Sigmoid colon (tissue), 7 donors: ENCODE results near the gene PPIH. TPM values are rescaled to one million over a fixed set of nuclear protein-coding genes. Genes with fewer than 3 reads are reported as not detected.
"Not testable (repeated sequence)": the region's sequence is repeated elsewhere in the genome, so short reads cannot be mapped to it uniquely, and the experiment has no call there.

ENCODE experiments used
- DNase-seq: peaks from one replicate; pipeline ENCODE4 v3.0.0-alpha.2; 2019
- H3K27ac ChIP-seq, 4 donors: fragments of 200-600 bp; sonication (generic); one replicate each; pipeline ENCODE4 v1.5.1; 2016 to 2019; ENCODE audit warnings: mild to moderate bottlenecking in 1 of 4
- H3K27me3 ChIP-seq, 3 donors: fragments of 200-600 bp; sonication (generic); one replicate each; pipeline ENCODE4 v1.5.1; 2019; ENCODE audit warnings: mild to moderate bottlenecking in 1 of 3
- H3K36me3 ChIP-seq, 4 donors: fragments of 200-600 bp; sonication (generic); one replicate each; pipeline ENCODE4 v1.5.1; 2016 to 2019
- H3K4me1 ChIP-seq, 4 donors: fragments of 200-600 bp; sonication (generic); one replicate each; pipeline ENCODE4 v1.5.1; 2017 to 2019
- H3K4me3 ChIP-seq, 4 donors: fragments of 200-600 bp; sonication (generic); one replicate each; pipeline ENCODE4 v1.5.1; 2017 to 2019; ENCODE audit warnings: mild to moderate bottlenecking in 2 of 4, moderate library complexity in 1 of 4
- H3K9me3 ChIP-seq, 4 donors: fragments of 200-600 bp in 3 of 4; sonication (generic) in 3 of 4; one replicate each; pipeline versions ENCODE4 v1.5.1 to v1.6.1; 2013 to 2019
- EP300 ChIP-seq, 4 donors: sonication (generic); formaldehyde crosslinking; IDR thresholded peaks; one replicate each; pipeline ENCODE4 v1.6.1; 2017; ENCODE audit warnings: antibody characterized with exemption in 4 of 4
- POLR2A ChIP-seq, 2 donors: fragments of 450-650 bp; IDR thresholded peaks; one replicate each; pipeline ENCODE4 v1.6.1; 2016; ENCODE audit warnings: antibody characterized with exemption in 2 of 2, mild to moderate bottlenecking in 2 of 2, moderate library complexity in 2 of 2
- POLR2AphosphoS5 ChIP-seq, 4 donors: sonication (generic); formaldehyde crosslinking; IDR thresholded peaks; one replicate each; pipeline ENCODE4 v1.6.1; 2017; ENCODE audit warnings: antibody characterized with exemption in 4 of 4
- WGBS, 2 donors: extraction: QIAGEN DNeasy Blood & Tissue Kit; methylation state at CpG; one replicate each; pipeline ENCODE4 v1.1.7; 2013; 5-methylcytosine and 5-hydroxymethylcytosine counted together
- intact Hi-C: fragments of 100-400 bp; cut with DNase I; formaldehyde crosslinking; loops from one replicate; pipeline ENCODE4 v1.15.1; 2023
- polyA plus RNA-seq, 3 donors: library from polyadenylated mRNA; stranded (reverse); fragments of 200-250 nt; gene quantifications; one replicate each; pipeline ENCODE4 v1.2.3, GENCODE V29; 2013
- total RNA-seq, 4 donors: library from RNA; depleted of rRNA; stranded (reverse); fragments of >200 nt; gene quantifications; one replicate each; pipeline ENCODE4 v1.1.0, GENCODE V29; 2016
- TF ChIP-seq, protein P1 (sequence below), 4 experiments: fragments of 450-650 bp in 3 of 4; fragments of 200-600 bp in 1 of 4; IDR thresholded peaks; one replicate each; pipeline ENCODE4 v1.5.1; 2016 to 2019; ENCODE audit warnings: antibody characterized with exemption in 4 of 4, mild to moderate bottlenecking in 3 of 4, moderate library complexity in 2 of 4
- donor health status: healthy with polysubstance abuse.
- donor health status: Bipolar disorder and iron deficiency.
- donor health status: healthy.

PPIH gene
- total and polyA plus RNA-seq, 7 donors = 19.7 to 71.1 (median 32.9) TPM

DNA sequence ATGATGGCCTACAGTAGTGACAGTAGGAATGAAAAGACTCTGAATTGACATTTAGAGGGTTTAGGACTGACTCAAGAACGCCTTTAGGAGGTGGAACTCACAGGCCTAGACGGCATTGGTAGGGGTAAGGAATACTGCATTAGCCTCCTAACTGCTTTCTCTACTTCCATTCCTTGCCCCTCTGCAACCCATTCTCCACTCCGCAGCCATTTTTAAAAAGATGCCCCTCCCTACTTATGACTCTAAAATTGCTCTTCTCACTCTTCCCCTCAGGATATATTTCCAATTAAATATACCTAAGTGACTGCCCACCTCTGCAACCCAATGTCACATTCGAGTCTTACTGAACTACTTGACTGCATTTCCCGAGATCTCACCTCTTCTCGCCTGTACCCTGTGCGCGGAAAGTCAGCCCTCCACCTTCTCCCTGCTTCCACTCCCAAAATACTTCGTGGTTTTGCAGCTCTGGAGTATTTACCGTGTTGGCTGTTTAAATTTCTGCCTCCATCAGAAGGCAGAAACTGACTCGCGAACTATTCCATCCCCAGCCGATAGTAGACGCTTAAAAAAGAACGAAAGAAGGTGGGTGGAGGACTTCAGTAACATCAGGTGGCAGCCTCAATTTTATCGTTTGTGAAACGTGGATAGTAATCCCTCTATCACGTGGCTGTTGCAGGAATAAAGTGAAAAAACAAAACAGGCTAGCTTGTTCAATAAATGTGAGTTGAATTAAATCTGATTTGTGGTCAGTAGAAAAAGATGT lies 22.9 kb downstream of the PPIH start:
- DNase-seq = no peak
- peak overlapping the region; percentile 78 to 96 (median 93) for H3K4me3 ChIP-seq
- no peaks in the 10 kb centered on the region for H3K27me3 ChIP-seq
- H3K9me3 ChIP-seq = no peaks in the 10 kb centered on the region
- WGBS, 2 donors = 7 to 8% methylated on average over 18 of the region's 18 CpGs
- TF ChIP-seq EP300 (IDR thresholded peaks at IDR 0.05) (no peak), POLR2AphosphoS5 (IDR thresholded peaks at IDR 0.05) (no peak), POLR2A (IDR thresholded peaks at IDR 0.05) (no peak)
- TF ChIP-seq, protein P1, sequence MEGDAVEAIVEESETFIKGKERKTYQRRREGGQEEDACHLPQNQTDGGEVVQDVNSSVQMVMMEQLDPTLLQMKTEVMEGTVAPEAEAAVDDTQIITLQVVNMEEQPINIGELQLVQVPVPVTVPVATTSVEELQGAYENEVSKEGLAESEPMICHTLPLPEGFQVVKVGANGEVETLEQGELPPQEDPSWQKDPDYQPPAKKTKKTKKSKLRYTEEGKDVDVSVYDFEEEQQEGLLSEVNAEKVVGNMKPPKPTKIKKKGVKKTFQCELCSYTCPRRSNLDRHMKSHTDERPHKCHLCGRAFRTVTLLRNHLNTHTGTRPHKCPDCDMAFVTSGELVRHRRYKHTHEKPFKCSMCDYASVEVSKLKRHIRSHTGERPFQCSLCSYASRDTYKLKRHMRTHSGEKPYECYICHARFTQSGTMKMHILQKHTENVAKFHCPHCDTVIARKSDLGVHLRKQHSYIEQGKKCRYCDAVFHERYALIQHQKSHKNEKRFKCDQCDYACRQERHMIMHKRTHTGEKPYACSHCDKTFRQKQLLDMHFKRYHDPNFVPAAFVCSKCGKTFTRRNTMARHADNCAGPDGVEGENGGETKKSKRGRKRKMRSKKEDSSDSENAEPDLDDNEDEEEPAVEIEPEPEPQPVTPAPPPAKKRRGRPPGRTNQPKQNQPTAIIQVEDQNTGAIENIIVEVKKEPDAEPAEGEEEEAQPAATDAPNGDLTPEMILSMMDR (IDR thresholded peaks at IDR 0.05) = no peak
- peaks cover 0 to 46% (median 42%) of the 10 kb centered on the region in 4 donors for H3K4me1 ChIP-seq
- intact Hi-C loops = loop anchor here (5.0 kb wide), 1 partner anchor 219 kb away; the partner anchor contains the start of gene CCDC30
- H3K27ac ChIP-seq = peak overlapping the region; percentile 92 to 99 (median 96)
- peaks cover 0 to 2% (median 0%) of the 10 kb centered on the region in 4 donors for H3K36me3 ChIP-seq

DNA sequence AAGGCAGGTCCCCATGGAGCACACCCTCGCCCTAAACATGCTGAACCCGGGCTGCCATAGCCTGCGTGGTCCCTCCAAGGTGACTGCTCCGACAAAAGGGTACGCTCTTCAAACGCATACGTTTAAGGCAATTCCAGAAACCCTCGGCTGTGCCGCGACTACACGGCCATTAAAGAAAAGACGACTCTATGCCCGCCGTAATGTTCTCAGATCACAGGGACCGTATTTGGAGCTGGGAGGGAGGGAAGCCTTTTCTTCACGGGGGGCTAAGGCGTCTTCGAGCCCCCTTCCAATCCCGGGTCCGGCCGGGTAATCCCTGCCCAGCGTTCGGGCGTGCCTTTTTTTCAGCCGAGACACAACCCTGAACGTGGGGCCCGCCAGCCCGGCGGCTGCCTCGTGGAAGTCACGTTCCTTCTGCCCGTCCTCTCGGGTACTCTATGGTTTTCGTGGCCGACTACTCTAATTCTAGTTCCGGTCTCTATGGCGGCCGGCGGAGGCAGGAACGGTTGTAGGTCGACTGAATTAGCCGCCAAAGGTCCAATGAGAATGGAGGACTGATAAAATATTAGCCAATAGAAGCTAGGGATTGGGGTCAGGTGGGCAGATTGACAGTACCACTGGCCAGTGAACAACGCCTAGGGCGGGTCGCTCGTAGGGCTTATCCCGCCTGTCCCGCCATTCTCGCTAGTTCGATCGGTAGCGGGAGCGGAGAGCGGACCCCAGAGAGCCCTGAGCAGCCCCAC lies 23.7 kb downstream of the PPIH start, which contains the start of gene YBX1:
Gene YBX1 (plus strand): TSS at position 678 of the 743 bp plus-strand sequence. CDS start 148 bp downstream, outside the sequence.
- WGBS, 2 donors = 0% methylated on average over 54 of the region's 54 CpGs
- H3K36me3 ChIP-seq = no peaks in the 10 kb centered on the region
- peak within 1 kb of the TSS; percentile 78 to 96 (median 93) for H3K4me3 ChIP-seq
- peak; percentile 99 for DNase-seq
- H3K9me3 ChIP-seq = no peaks in the 10 kb centered on the region
- TF ChIP-seq POLR2A (IDR thresholded peaks at IDR 0.05) (peak; percentile 84 to 85), POLR2AphosphoS5 (IDR thresholded peaks at IDR 0.05) (peak; percentile 86 to 92 (median 90)), EP300 (IDR thresholded peaks at IDR 0.05) (no peak)
- TF ChIP-seq, protein P1 (IDR thresholded peaks at IDR 0.05) = no peak
- intact Hi-C loops = loop anchor here (2.0 to 5.0 kb wide), 4 partner anchors 23 to 347 kb away; partner anchors contain the start of genes C1orf50, CCDC30, FOXJ3 and P3H1
- no peaks in the 10 kb centered on the region for H3K27me3 ChIP-seq
- peaks cover 0 to 54% (median 48%) of the 10 kb centered on the region in 4 donors for H3K4me1 ChIP-seq
- H3K27ac ChIP-seq = peak within 1 kb of the TSS; percentile 92 to 99 (median 96)

DNA sequence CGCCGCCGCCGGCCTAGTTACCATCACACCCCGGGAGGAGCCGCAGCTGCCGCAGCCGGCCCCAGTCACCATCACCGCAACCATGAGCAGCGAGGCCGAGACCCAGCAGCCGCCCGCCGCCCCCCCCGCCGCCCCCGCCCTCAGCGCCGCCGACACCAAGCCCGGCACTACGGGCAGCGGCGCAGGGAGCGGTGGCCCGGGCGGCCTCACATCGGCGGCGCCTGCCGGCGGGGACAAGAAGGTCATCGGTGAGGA lies 24.2 kb downstream of the PPIH start:
- peak overlapping the region; percentile 92 to 99 (median 96) for H3K27ac ChIP-seq
- not testable (repeated sequence) for H3K36me3 ChIP-seq, H3K9me3 ChIP-seq, H3K27me3 ChIP-seq, DNase-seq
- peak overlapping the region; percentile 78 to 96 (median 93) for H3K4me3 ChIP-seq
- 2 to 3% methylated on average over 33 of the region's 33 CpGs for WGBS, 2 donors
- intact Hi-C loops = loop anchor here (2.0 to 5.0 kb wide), 4 partner anchors 24 to 348 kb away; partner anchors contain the start of genes C1orf50, CCDC30, FOXJ3 and P3H1
- peaks cover 0 to 59% (median 52%) of the 10 kb centered on the region in 4 donors for H3K4me1 ChIP-seq

DNA sequence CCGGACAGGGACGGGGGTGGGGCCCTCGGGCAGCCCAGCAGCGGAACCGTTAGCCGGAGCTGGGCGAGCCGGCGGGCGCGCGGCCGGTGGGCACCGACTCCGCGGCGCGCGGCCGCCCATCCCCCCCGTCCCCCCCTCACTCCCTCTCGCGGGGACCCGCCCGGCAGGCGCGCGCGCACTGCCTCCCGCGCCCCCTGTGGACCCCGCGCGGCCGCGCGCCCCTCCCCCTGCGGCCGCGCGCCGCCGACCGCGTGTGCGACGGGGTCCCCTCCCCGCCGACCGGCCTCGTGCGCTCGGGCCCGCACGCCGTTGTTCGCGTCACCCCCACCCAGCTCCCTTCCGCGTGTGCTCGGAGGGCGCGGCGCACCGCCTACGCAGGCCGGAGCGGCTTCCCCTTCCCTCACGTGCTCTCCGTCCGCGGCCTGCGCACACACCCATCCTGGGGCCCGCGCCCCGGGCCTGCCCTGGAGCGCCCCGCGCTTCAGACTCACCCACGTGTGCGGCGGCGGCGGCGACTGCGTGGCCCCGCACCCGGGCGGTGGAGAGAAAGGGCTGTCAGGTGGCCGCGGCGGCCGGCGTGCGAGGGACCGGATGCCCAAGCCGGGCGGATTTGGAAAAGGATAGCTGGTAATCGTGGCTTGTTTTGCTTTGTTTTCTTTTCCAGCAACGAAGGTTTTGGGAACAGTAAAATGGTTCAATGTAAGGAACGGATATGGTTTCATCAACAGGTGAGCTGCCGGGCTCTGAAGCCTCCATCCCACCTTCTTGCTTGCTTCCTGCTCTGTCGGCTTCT lies 24.7 kb downstream of the PPIH start:
- TF ChIP-seq POLR2AphosphoS5 (IDR thresholded peaks at IDR 0.05) = peak; percentile 38 to 60 (median 57)
- TF ChIP-seq, protein P1 (IDR thresholded peaks at IDR 0.05) = no peak
- WGBS, 2 donors = 0 to 1% methylated on average over 103 of the region's 103 CpGs
- DNase-seq = peak; percentile 88
- Histone ChIP-seq H3K27me3 (no peaks in the 10 kb centered on the region), H3K4me3 (peak overlapping the region; percentile 78 to 96 (median 93)), H3K4me1 (peaks cover 0 to 64% (median 57%) of the 10 kb centered on the region in 4 donors), H3K36me3 (no peaks in the 10 kb centered on the region), H3K9me3 (no peaks in the 10 kb centered on the region), H3K27ac (peak overlapping the region; percentile 92 to 99 (median 96))
- intact Hi-C loops = loop anchor here (2.0 to 5.0 kb wide), 4 partner anchors 24 to 348 kb away; partner anchors contain the start of genes C1orf50, CCDC30, FOXJ3 and P3H1
